GM12891 (cell line): ENCODE data around the gene GDF9.
A peak's percentile ranks its signal among the peaks of the same experiment; 100 is the strongest.

Experiments
- DNase-seq: peaks from one replicate; pipeline ENCODE4 v3.0.0; 2011; ENCODE audit warnings: low spot score; ENCODE audit not compliant: insufficient read length
- FAIRE-seq: peaks from 2 replicates; lab custom pipeline; 2011; peaks lifted over from hg19 to GRCh38; lab: Jason Lieb, UNC
- PAX5 ChIP-seq: IDR thresholded peaks from 2 replicates; pipeline ENCODE4 v1.6.1; 2011; ENCODE audit warnings: low read length, moderate library complexity, mild to moderate bottlenecking; ENCODE audit not compliant: insufficient read depth, severe bottlenecking
- POLR2A ChIP-seq: IDR thresholded peaks from 2 replicates; pipeline ENCODE4 v1.6.1; 2011; ENCODE audit warnings: low read depth, low read length, control low read depth
- POLR2AphosphoS5 ChIP-seq: IDR thresholded peaks from 2 replicates; pipeline ENCODE4 v1.6.1; 2011; ENCODE audit warnings: low read depth, low read length, control low read depth
- POU2F2 ChIP-seq: IDR thresholded peaks from 2 replicates; pipeline ENCODE4 v1.6.1; 2011; ENCODE audit warnings: low read depth, mild to moderate bottlenecking, control low read depth, low read length, moderate library complexity
- SPI1 ChIP-seq: IDR thresholded peaks from 2 replicates; pipeline ENCODE4 v1.6.1; 2011; ENCODE audit warnings: low read depth, low read length, control low read depth
- TAF1 ChIP-seq: IDR thresholded peaks from 2 replicates; pipeline ENCODE4 v1.6.1; 2011; ENCODE audit warnings: low read depth, low read length, control low read depth

Gene GDF9

DNA sequence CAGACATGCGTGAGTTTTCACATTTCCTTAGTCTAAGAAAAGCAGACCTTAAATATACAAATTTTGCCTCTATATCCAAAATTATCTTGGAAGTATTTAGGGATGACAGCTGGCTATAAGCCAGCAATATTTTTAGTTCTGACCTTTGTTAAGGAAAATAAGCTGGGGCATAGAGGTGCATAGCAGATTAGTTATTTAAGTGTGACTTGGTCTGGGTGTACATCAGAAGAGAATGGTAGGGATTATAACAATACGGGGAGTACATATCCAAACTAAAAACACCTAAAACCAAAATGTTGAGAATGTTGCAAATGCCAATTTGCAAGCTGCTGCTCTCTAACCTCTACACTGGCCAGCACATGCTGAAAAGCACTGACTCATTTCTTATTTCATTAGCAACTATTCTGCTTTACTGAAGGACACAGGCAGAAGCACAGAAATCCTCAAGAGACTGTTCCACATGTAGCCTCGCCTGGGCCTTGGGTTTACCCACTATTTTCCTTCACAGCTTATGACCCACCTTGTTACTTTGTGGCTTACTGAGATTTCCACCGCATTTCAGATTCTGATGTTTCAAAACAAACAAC lies 29.5 kb upstream of the GDF9 start:
- TF ChIP-seq POLR2AphosphoS5: no peak
- no peak for TF ChIP-seq POU2F2
- DNase-seq (no peak), FAIRE-seq (peak; percentile 31)

DNA sequence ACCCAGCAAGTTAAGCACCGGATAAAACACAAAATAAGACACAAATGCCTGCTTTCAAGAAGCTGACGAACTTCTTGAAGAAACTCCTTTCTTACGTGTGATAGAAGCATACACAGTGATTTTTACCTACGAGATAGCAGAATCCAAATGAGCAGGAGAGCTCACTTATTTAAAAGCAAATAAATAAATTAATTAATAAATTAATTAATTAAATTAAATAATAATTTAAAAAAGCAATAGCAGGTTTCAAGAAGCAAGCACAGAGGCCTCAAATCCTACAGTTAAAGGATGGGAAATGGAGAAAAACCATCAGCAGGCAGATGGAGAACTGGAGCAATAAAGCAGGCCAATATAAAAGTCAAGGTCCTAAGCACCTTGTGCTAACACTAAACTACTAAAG lies 24.5 kb upstream of the GDF9 start:
- TF ChIP-seq POLR2AphosphoS5: no peak
- no peak for TF ChIP-seq TAF1
- TF ChIP-seq POLR2A: no peak
- TF ChIP-seq SPI1: no peak
- TF ChIP-seq PAX5: no peak
- no peak for TF ChIP-seq POU2F2
- DNase-seq: no peak
- FAIRE-seq: no peak

DNA sequence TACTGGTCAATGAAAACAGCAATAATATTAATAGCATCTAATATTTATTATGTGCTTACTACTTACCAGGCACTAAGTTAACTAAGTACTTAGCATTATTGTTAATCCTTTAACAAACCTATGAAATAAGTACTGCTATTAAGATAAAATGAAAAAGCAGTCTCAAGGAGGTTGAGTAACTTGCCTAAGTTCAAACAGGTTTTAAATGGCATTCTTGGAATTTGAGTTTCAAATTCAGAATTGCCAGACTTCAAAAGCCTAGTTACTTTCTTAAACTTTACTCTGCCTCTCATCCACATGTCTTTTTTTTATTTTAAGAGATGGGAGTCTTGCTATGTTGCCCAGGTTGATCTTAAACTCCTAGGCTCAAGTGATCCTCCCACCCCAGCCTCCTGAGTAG lies 23.2 kb upstream of the GDF9 start:
- TF ChIP-seq POLR2AphosphoS5 (no peak), POU2F2 (no peak), POLR2A (no peak)
- FAIRE-seq: no peak
- no peak for DNase-seq

DNA sequence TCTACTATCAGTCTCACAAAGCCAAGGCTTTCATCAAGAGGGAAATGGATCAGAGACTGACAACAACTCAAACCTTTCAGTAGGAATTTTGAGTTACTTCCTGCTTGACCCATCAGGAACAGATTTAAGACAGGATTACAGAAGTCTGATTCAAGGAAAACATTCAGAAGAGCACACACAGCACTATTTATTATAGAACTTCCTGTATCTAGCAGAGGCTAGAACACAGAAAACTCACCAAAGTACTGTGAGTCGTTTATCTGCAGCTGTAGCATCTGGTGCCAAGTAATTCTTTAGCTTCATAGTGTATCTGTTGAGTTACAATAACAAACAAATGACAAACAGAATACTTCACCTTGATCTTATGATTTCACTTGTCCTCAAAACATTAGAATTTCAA lies 21.0 kb upstream of the GDF9 start:
- DNase-seq (no peak), FAIRE-seq (no peak)
- TF ChIP-seq SPI1 (no peak), POU2F2 (no peak), PAX5 (no peak), POLR2AphosphoS5 (no peak)

DNA sequence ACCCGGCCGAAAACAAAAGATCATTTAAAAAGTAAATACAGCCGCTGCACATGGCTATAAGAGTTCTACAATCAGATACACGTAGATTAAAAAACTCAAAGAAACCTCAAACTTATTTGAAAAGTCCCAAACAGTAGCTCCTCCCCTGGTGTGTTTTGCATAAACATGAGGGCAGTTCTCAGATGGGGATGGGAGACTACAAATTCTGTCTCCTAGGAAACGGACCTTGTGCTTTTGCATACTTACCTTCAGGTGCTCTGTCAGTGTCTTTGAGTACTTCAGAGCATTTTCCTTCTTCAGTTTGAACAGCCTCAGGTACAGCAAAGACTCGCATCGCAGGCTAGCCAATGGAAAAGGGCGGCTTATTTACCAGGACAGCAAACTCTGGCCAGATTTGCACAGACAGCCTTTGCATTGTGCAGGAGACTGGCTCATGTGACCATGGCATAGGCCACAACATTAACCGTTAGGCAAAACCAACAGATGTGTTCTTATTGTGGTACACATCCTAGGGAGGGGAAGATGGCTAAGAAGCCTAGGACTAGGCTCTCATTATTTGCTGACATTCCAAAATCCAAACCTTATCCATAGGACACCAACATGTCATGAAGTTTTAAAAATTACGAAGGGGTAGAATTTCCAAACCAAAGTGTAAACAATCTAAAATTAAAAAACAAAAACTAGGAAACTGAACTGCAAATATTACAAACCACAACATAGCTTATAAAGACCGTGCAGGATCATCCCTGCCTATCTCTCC lies 20.0 kb upstream of the GDF9 start:
- TF ChIP-seq POU2F2 (peak; percentile 93), TAF1 (no peak)
- FAIRE-seq: no peak

DNA sequence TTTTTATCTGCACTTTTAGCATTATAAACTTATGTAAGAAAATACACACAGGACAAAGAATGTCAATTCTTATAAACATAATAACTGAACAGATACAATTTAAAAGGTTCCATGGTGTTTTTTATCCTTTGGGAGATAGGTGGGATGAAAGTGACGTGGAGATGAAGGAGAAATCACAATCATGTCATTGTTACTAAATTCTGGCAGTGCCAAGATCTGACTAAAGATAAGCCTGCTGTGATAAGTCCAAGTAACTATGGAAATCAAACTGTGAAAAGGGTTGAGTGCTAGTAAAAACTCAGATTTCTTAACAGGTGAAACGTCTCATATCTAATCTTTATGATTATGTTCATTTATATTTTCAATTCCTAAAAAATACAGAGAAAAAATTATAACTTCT lies 18.3 kb upstream of the GDF9 start:
- FAIRE-seq: no peak
- DNase-seq: no peak
- TF ChIP-seq POLR2A: no peak

More for the DNA sequence above, 20.0 kb upstream of the GDF9 start:
- DNase-seq: no peak

DNA sequence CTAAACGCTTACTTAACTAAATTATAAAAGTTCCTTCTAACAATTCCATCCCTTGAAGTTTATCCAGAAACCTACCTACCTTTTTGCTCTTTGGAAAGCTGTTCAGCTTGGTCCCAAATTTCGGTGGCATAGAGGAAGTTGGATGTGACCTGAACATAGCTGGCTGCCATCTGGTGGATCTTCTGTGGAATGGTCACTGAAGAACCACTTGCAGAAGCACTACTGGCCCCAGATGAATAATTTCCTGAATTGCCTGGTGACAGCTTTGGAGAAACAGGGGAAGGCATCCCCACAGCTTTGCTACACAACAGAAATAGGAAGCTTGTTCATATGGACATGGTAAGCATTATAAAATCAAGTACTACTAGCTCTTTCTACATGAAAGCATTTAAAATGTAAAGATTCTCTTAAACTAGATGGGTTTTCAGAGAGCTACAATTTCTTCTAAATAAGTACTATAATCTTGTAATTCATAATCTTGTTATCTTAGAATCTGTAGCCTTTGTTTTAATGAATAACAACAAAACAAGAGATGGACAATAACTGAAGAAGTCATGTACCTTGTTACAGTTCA lies 17.1 kb upstream of the GDF9 start:
- DNase-seq (no peak), FAIRE-seq (no peak)
- TF ChIP-seq SPI1 (peak; percentile 50; the same call in 1 of the 2 replicates), TAF1 (no peak)

DNA sequence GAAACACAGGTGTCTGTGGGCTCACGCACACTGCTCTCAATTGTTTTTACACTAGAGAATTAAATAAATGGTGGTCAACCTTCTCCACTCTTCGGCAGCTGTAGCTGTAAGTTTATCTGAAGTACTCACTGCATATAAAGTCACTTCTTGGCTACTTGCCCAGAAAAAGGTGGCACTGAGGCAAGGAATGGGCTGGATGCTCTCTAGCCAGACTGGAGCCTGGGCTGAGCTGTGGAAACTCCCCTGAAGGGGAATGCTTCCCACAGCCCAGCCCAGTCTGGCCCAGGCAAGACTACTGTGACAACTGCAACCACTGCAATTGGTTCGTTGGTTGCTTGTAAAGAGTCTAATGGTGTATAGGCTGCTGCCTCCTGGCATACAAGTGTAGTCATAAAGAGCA lies 11.7 kb upstream of the GDF9 start:
- FAIRE-seq (no peak), DNase-seq (no peak)
- no peak for TF ChIP-seq POU2F2

DNA sequence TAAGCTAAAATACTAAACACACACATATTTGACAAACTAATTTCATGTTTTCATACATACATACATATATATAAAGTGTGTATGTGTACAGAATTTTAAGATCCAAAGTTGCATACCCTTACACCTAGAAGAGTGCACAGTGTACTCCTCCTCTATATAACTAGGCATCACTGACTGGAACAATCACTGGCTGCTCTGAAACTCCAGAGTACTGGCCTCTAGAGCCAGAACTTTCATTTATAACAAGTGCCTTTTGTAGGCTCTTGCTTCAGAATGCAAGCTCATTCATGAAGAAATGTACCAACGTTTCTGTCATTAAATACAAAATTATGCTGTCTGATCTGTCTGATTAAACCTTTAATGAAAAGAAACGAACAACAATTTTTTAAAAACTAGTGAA lies 11.2 kb upstream of the GDF9 start:
- no peak for FAIRE-seq
- TF ChIP-seq TAF1: no peak
- no peak for TF ChIP-seq POU2F2
- TF ChIP-seq POLR2A: no peak
- no peak for TF ChIP-seq POLR2AphosphoS5
- no peak for TF ChIP-seq SPI1
- TF ChIP-seq PAX5: no peak
- DNase-seq: no peak

DNA sequence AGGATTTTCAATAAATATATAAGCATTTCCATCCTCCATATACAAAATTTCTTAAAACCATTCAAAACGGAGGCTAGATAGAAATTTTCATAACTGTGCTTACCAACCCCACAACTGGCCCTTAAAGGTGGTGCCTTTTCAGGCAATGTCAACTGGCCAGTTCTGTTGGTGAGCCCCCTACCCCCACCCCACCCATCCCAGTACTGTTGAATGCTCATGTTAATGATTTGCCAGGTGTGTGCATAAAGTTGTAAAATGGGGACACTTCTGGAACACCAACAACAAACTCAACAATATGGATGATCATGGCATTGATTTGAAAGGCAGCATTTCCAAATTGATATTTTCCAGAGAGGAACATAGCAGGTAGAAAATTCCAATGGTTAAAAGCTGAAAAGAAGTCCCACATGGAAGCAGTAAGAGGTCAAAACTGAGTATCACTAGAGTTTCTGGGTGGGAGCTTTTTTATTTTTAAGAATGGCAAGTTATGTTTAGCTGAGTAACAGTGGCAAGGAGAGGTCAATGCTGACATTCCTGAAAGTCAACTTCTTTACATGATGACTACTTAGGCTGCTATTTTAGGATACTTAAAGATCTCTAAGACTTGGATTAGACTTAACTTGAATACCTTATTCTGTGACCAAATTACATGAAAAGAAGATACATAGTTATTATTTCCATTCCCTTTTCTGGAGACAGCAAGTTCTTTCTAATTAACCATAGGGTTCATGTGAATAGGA lies 9.9 kb upstream of the GDF9 start:
- FAIRE-seq: no peak
- no peak for DNase-seq
- TF ChIP-seq SPI1 (no peak), POU2F2 (no peak), POLR2A (no peak), TAF1 (no peak), POLR2AphosphoS5 (no peak), PAX5 (no peak)

DNA sequence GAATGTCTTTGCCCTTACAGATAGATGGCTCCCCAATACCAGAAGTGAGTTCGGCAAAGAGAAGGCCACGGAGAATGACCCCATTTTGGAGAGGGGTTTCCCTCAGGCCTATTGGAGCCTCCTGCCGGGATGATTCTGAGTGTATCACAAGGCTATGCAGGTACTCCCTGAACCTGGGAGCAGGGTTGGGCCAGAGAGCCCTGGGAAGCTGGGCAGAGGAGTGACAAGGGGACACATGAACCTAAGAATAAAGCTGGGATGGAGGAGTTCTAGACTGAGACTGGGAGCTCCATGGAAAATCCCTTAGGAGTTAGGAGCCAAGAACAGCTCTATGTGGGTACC lies 7.6 kb upstream of the GDF9 start:
- TF ChIP-seq TAF1 (no peak), POLR2A (no peak), POU2F2 (no peak), SPI1 (no peak), POLR2AphosphoS5 (no peak; the same call in 1 of the 2 replicates), PAX5 (no peak)
- FAIRE-seq: no peak
- no peak for DNase-seq
